SK-N-SH (cell line): Measurements from ENCODE around the gene PNN.

ENCODE experiments used
- CTCF ChIP-seq: fragments of 200-600 bp; sonication (generic); IDR thresholded peaks from 2 replicates; pipeline ENCODE4 v1.6.1; 2017; ENCODE audit warnings: antibody characterized with exemption, mild to moderate bottlenecking, moderate library complexity
- FOXJ3 ChIP-seq: sonication (generic); formaldehyde crosslinking; IDR thresholded peaks from 2 replicates; pipeline ENCODE4 v1.5.1; 2020; ENCODE audit warnings: mild to moderate bottlenecking, missing genetic modification reagents
- MAX ChIP-seq: IDR thresholded peaks from 2 replicates; pipeline ENCODE4 v1.4.0; 2012; ENCODE audit warnings: low read depth
- MXI1 ChIP-seq: IDR thresholded peaks from 2 replicates; pipeline ENCODE4 v1.6.1; 2012; ENCODE audit warnings: mild to moderate bottlenecking, low read depth, low read length, improper control_type of control experiment
- RFX5 ChIP-seq: IDR thresholded peaks from 2 replicates; pipeline ENCODE4 v1.6.1; 2012; ENCODE audit warnings: mild to moderate bottlenecking, improper control_type of control experiment, low read length

GRCh38 chr14:39219075-39219499, 44.0 kb downstream of the PNN start:
- TF ChIP-seq MXI1 (no peak), FOXJ3 (CRISPR knock-in tag) (no peak), CTCF (no peak), MAX (no peak), RFX5 (no peak)
